Aorta (tissue), 5 donors: ENCODE results near the gene KIF3B. TPM values are rescaled to one million over a fixed set of nuclear protein-coding genes. Genes with fewer than 3 reads are reported as not detected.

Source experiments
- ATAC-seq: fragments of 200-7000 bp; cut with Tn5 transposase; one replicate; pipeline ENCODE4 v1.9.1; 2022; ENCODE audit warnings: moderate library complexity; ENCODE audit not compliant: low FRiP score
- DNase-seq, 2 donors: peaks; one replicate each; pipeline ENCODE4 v3.0.0-alpha.2; 2020
- H3K27ac ChIP-seq, 2 donors: one replicate each; pipeline ENCODE4 v1.5.1; 2013; ENCODE audit warnings: low read length in 2 of 2, mild to moderate bottlenecking in 2 of 2, moderate library complexity in 2 of 2, control low read depth in 1 of 2, inconsistent platforms in 1 of 2, low read depth in 1 of 2
- H3K27me3 ChIP-seq, 2 donors: one replicate each; pipeline ENCODE4 v1.6.1; 2013; ENCODE audit warnings: control low read depth in 1 of 2, low read length in 1 of 2, mild to moderate bottlenecking in 1 of 2, moderate library complexity in 1 of 2; ENCODE audit not compliant: insufficient read depth in 2 of 2, control insufficient read depth in 1 of 2
- H3K36me3 ChIP-seq, 2 donors: one replicate each; pipeline ENCODE4 v1.6.1; 2013; ENCODE audit warnings: control low read depth in 1 of 2, low read length in 1 of 2, mild to moderate bottlenecking in 1 of 2; ENCODE audit not compliant: insufficient read depth in 2 of 2, control insufficient read depth in 1 of 2
- H3K4me1 ChIP-seq, 2 donors: one replicate each; pipeline ENCODE4 v1.6.1; 2013; ENCODE audit warnings: low read length in 2 of 2, control low read depth in 1 of 2, mild to moderate bottlenecking in 1 of 2, moderate library complexity in 1 of 2; ENCODE audit not compliant: insufficient read depth in 2 of 2, control insufficient read depth in 1 of 2
- H3K4me3 ChIP-seq, 2 donors: one replicate each; pipeline ENCODE4 v1.5.1; 2013; ENCODE audit warnings: low read length in 2 of 2, control low read depth in 1 of 2, mild to moderate bottlenecking in 1 of 2
- H3K9me3 ChIP-seq: one replicate; pipeline ENCODE4 v1.6.1; 2013; ENCODE audit warnings: mild to moderate bottlenecking, low read length; ENCODE audit not compliant: control insufficient read depth
- WGBS, 2 donors: extraction: QIAGEN DNeasy Blood & Tissue Kit; methylation state at CpG; one replicate each; pipeline ENCODE4 v1.1.7; 2013; 5-methylcytosine and 5-hydroxymethylcytosine counted together
- intact Hi-C, 2 donors: fragments of 100-400 bp; cut with DNase I; formaldehyde crosslinking; loops; one replicate each; pipeline versions ENCODE4 v1.14.2 to v1.15.0; 2022
- polyA plus RNA-seq, 2 donors: library from polyadenylated mRNA; stranded (reverse); fragments of 200-250 nt; gene quantifications; one replicate each; pipeline ENCODE4 v1.2.3, GENCODE V29; 2013
- total RNA-seq, 2 donors: library from RNA; stranded (reverse); fragmentation: NEBNext Ultra II Directional; extraction: Animal tissue kit (Norgen Biotek cat#: 25700); gene quantifications; one replicate each; pipeline ENCODE4 v1.2.1, GENCODE V29; 2021
- donor health status: healthy with polysubstance abuse.
- donor health status: Bipolar disorder and iron deficiency.
- donor health status: DM: no; HTN: no; CAD: no.
- donor health status: DM: no; HTN: no; CAD: no.
- donor health status: DM: yes; HTN: yes; CAD: no.

Gene KIF3B
- total and polyA plus RNA-seq, 4 donors = 12.9 to 28.0 (median 23.2) TPM

DNA sequence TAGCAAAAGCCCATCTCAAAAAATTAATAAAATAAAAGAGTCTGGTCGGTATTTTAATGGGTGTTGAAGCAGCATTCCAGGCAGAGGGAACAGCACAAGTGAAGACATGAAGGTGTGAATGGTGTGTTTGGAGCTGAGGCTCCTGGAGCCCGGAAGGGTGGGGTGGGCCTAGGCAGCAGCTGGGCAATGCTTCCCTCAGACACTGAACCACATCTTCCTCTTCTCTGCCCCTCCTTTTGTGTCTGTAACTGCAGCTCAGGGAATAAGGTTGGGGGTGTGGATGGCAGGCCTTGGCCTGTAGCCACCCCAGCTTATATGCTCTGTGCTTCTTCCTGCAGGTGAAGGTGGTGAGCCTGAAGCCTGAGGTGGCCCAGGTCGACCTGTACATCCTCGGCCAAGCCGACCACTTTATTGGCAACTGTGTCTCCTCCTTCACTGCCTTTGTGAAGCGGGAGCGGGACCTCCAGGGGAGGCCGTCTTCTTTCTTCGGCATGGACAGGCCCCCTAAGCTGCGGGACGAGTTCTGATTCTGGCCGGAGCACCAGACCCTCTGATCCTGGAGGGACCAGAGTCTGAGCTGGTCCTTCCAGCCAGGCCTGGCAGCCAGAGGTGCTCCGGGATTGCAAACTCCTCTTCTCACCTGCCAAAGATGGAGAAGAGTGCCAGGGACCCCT is 43.2 kb upstream of the KIF3B start:
- WGBS, 2 donors = 94% methylated on average over 13 of the region's 13 CpGs
- Histone ChIP-seq H3K4me3 (no peak overlapping the region), H3K4me1 (no peaks in the 10 kb centered on the region), H3K27ac (no peak overlapping the region), H3K36me3 (peaks cover 0 to 10% of the 10 kb centered on the region in 2 donors), H3K27me3 (no peaks in the 10 kb centered on the region), H3K9me3 (no peaks in the 10 kb centered on the region)
- intact Hi-C loops = no loop called here
- ATAC-seq = no peak
- peak in 1 of 2 donors; percentile 43 for DNase-seq

- Histone ChIP-seq H3K9me3 (no peaks in the 10 kb centered on the region), H3K36me3 (peaks cover 0 to 10% of the 10 kb centered on the region in 2 donors), H3K27me3 (no peaks in the 10 kb centered on the region), H3K4me3 (no peak overlapping the region), H3K27ac (no peak overlapping the region), H3K4me1 (no peaks in the 10 kb centered on the region)
- 72 to 77% methylated on average over 6 of the region's 6 CpGs for WGBS, 2 donors
- intact Hi-C loops = no loop called here
- ATAC-seq (no peak), DNase-seq (peak in 1 of 2 donors; percentile 1)
Measured at GRCh38 chr20:32235331-32236047, 42.0 kb upstream of the KIF3B start.

- Histone ChIP-seq H3K27ac (no peak overlapping the region), H3K36me3 (peaks cover 0 to 7% of the 10 kb centered on the region in 2 donors), H3K9me3 (no peaks in the 10 kb centered on the region), H3K4me3 (no peak overlapping the region), H3K27me3 (no peaks in the 10 kb centered on the region), H3K4me1 (no peaks in the 10 kb centered on the region)
- 92 to 95% methylated on average over 3 of the region's 3 CpGs for WGBS, 2 donors
- DNase-seq (peak in 1 of 2 donors; percentile 32), ATAC-seq (no peak)
- intact Hi-C loops = no loop called here
Measured at GRCh38 chr20:32236048-32236533, 41.4 kb upstream of the KIF3B start.

DNA sequence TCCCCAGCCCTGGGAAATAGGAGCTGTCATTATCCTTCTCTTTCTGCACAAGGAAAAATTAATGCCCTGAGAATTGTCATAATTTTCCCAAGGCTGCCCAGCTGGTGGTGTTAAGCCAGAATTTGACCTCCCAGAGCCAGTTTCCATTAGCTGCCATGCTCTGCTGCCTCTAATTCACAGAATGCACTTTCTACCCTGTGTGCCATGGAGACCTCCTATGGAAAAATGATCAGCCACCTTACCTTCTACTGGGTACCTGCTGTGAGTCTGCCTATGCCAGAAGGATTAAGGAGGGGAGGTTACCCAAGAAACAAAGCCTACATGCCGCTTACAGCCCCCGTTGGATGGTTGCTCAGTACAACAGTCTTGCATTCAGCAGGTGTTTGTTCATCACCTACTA is 40.6 kb upstream of the KIF3B start:
- DNase-seq = peak in 1 of 2 donors; percentile 12
- H3K9me3 ChIP-seq = no peaks in the 10 kb centered on the region
- ATAC-seq = no peak
- no peak overlapping the region for H3K27ac ChIP-seq
- no peaks in the 10 kb centered on the region for H3K4me1 ChIP-seq
- 94 to 98% methylated on average over 2 of the region's 2 CpGs for WGBS, 2 donors
- peaks cover 0 to 7% of the 10 kb centered on the region in 2 donors for H3K36me3 ChIP-seq
- H3K4me3 ChIP-seq = no peak overlapping the region
- intact Hi-C loops = no loop called here
- no peaks in the 10 kb centered on the region for H3K27me3 ChIP-seq

DNA sequence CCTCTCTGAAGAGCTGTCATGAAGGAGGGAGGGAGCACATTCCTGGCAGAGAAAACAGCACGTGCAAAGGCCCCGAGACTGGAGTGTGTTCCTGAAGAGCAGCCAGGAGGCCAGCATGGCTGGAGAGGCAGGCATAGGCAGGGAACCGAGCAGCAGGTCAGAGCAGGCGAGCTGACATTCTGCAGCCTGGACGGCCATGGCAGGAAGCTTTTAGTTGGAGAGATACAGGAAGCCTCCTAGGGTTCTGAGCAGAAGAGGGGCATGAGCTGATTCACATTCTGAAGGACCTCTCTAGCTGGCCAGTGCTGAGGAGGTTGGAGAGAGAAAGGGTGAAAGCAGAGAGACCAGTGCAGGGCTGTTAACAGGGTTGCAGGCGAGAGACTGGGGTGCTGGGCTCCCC is 40.0 kb upstream of the KIF3B start:
- intact Hi-C loops = no loop called here
- Histone ChIP-seq H3K4me3 (no peak overlapping the region), H3K4me1 (no peaks in the 10 kb centered on the region), H3K27ac (no peak overlapping the region), H3K36me3 (peaks cover 0 to 7% of the 10 kb centered on the region in 2 donors), H3K9me3 (no peaks in the 10 kb centered on the region), H3K27me3 (no peaks in the 10 kb centered on the region)
- DNase-seq (no peak), ATAC-seq (no peak)
- WGBS, 2 donors = 86 to 93% methylated on average over 6 of the region's 6 CpGs

- Histone ChIP-seq H3K9me3 (no peaks in the 10 kb centered on the region), H3K27ac (no peak overlapping the region), H3K27me3 (no peaks in the 10 kb centered on the region), H3K4me3 (no peak overlapping the region), H3K4me1 (no peaks in the 10 kb centered on the region), H3K36me3 (peaks cover 0 to 7% of the 10 kb centered on the region in 2 donors)
- WGBS, 2 donors = 81 to 82% methylated on average over 9 of the region's 9 CpGs
- DNase-seq = peak in 1 of 2 donors; percentile 37
- intact Hi-C loops = no loop called here
- ATAC-seq = no peak
Measured at GRCh38 chr20:32238483-32239425, 38.7 kb upstream of the KIF3B start.

DNA sequence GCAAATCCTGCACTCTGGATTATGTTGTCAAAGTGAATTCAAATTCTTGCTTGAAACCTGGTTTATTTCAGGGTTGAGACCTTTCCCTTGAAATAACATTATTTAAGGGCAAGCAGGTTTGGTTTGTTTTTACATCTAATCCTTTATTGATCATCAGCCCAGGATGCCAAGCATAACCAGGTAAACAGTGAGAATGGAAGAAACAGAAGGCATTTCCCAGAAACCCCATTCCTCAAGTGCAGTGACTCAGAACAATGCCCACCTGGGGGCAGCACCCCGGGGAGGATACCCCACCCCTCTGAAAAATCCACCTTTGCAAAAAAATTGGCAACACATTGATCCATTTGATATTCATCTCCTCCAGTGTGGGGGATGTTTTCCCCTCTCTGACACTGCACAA is 37.2 kb upstream of the KIF3B start:
- no peaks in the 10 kb centered on the region for H3K27me3 ChIP-seq
- DNase-seq (peak in 1 of 2 donors; percentile 2), ATAC-seq (no peak)
- H3K4me1 ChIP-seq = no peaks in the 10 kb centered on the region
- 6 to 14% methylated on average over 1 of the region's 1 CpG for WGBS, 2 donors
- peaks cover 0 to 2% of the 10 kb centered on the region in 2 donors for H3K36me3 ChIP-seq
- intact Hi-C loops = no loop called here
- no peak overlapping the region for H3K4me3 ChIP-seq
- no peaks in the 10 kb centered on the region for H3K9me3 ChIP-seq
- H3K27ac ChIP-seq = no peak overlapping the region

- no peaks in the 10 kb centered on the region for H3K27me3 ChIP-seq
- ATAC-seq (no peak), DNase-seq (no peak)
- H3K4me1 ChIP-seq = no peaks in the 10 kb centered on the region
- intact Hi-C loops = no loop called here
- no peak overlapping the region for H3K4me3 ChIP-seq
- WGBS, 2 donors = 84 to 90% methylated on average over 4 of the region's 4 CpGs
- no peaks in the 10 kb centered on the region for H3K9me3 ChIP-seq
- no peak overlapping the region for H3K27ac ChIP-seq
- no peaks in the 10 kb centered on the region for H3K36me3 ChIP-seq
Measured at GRCh38 chr20:32241807-32242206, 35.6 kb upstream of the KIF3B start.
